ENCODE data around the gene COL4A1.

DNA sequence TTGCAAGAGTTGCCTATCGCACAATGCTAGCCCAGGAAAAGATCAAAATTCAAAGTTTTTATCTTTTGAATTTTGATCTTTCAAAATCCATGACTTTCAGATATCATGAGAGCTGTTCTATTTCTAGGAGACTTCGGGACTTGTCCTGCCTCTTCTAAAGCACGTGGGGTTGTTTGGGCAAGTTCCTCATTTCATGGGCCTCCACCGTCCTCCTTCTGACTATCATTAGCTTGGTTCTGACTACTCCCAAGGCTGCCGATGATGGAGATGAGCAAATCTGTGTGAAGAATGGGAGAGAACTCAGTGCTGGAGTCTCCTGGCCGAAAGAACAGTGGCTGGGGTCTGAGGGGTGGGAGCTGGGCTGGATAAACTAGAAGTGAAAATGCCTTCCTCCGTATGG, 86.5 kb downstream of the COL4A1 start:
- TF ChIP-seq, protein P1, sequence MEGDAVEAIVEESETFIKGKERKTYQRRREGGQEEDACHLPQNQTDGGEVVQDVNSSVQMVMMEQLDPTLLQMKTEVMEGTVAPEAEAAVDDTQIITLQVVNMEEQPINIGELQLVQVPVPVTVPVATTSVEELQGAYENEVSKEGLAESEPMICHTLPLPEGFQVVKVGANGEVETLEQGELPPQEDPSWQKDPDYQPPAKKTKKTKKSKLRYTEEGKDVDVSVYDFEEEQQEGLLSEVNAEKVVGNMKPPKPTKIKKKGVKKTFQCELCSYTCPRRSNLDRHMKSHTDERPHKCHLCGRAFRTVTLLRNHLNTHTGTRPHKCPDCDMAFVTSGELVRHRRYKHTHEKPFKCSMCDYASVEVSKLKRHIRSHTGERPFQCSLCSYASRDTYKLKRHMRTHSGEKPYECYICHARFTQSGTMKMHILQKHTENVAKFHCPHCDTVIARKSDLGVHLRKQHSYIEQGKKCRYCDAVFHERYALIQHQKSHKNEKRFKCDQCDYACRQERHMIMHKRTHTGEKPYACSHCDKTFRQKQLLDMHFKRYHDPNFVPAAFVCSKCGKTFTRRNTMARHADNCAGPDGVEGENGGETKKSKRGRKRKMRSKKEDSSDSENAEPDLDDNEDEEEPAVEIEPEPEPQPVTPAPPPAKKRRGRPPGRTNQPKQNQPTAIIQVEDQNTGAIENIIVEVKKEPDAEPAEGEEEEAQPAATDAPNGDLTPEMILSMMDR (IDR thresholded peaks at IDR 0.05; ENCODE audit: insufficient read depth, low read depth, low read length) = no peak
- no peak for TF ChIP-seq EZH2 (IDR thresholded peaks at IDR 0.05; ENCODE audit: insufficient read depth, low read length)
